ENCODE data around the gene SFRP5. TPM values are rescaled to one million over a fixed set of nuclear protein-coding genes. Genes with fewer than 3 reads are reported as not detected.

The SFRP5 gene
- total RNA-seq, 1 donor from 2014 or later = not detected

DNA sequence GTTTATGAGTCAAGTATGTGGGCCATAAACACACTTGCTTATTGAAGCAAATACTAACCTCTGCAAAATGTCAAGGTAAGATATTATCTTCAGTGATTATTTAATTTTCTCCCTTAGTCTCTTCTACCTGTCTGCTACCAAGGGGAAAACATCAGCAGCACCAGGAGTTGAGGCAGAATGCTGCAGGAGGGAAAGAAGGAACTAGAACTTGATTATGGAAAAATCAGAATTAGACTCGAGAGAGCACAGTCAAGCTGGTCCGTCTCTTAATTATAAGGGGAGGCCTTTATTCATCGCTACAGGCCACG lies 39.8 kb downstream of the SFRP5 start:
- no peak overlapping the region for H3K4me3 ChIP-seq
- Mint-ChIP-seq H3K4me1 (no peaks in the 10 kb centered on the region), H3K27me3 (ENCODE audit: insufficient read depth, low read depth) (peaks cover 8% of the 10 kb centered on the region), H3K9me3 (peaks cover 5% of the 10 kb centered on the region), H3K36me3 (no peaks in the 10 kb centered on the region), H3K27ac (no peak overlapping the region), H3K4me3 (no peak overlapping the region)
- TF ChIP-seq, protein P1, sequence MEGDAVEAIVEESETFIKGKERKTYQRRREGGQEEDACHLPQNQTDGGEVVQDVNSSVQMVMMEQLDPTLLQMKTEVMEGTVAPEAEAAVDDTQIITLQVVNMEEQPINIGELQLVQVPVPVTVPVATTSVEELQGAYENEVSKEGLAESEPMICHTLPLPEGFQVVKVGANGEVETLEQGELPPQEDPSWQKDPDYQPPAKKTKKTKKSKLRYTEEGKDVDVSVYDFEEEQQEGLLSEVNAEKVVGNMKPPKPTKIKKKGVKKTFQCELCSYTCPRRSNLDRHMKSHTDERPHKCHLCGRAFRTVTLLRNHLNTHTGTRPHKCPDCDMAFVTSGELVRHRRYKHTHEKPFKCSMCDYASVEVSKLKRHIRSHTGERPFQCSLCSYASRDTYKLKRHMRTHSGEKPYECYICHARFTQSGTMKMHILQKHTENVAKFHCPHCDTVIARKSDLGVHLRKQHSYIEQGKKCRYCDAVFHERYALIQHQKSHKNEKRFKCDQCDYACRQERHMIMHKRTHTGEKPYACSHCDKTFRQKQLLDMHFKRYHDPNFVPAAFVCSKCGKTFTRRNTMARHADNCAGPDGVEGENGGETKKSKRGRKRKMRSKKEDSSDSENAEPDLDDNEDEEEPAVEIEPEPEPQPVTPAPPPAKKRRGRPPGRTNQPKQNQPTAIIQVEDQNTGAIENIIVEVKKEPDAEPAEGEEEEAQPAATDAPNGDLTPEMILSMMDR (IDR thresholded peaks at IDR 0.05) = no peak
- no peak for TF ChIP-seq EZH2phosphoT487 (IDR thresholded peaks at IDR 0.05)
- no peak for TF ChIP-seq EZH2 (IDR thresholded peaks at IDR 0.05)
- no peaks in the 10 kb centered on the region for H4K20me1 ChIP-seq (ENCODE audit: low read depth)
- H3F3A ChIP-seq (ENCODE audit: low read depth) = no peaks in the 10 kb centered on the region
- no peaks in the 10 kb centered on the region for H3K79me2 ChIP-seq (ENCODE audit: low read depth)
- H3K9me3 ChIP-seq (ENCODE audit: low read depth) = no peaks in the 10 kb centered on the region
- DNase-seq (ENCODE audit: low spot score) = no peak
- H3K36me3 ChIP-seq = no peaks in the 10 kb centered on the region
- H3K4me2 ChIP-seq = no peak overlapping the region
- H2AFZ ChIP-seq (replicated peaks) = no peak overlapping the region
- peaks cover 33% of the 10 kb centered on the region for H3K27me3 ChIP-seq
- H3K27ac ChIP-seq = no peak overlapping the region
- no peak overlapping the region for H3K9ac ChIP-seq
- H3K4me1 ChIP-seq = no peaks in the 10 kb centered on the region

DNA sequence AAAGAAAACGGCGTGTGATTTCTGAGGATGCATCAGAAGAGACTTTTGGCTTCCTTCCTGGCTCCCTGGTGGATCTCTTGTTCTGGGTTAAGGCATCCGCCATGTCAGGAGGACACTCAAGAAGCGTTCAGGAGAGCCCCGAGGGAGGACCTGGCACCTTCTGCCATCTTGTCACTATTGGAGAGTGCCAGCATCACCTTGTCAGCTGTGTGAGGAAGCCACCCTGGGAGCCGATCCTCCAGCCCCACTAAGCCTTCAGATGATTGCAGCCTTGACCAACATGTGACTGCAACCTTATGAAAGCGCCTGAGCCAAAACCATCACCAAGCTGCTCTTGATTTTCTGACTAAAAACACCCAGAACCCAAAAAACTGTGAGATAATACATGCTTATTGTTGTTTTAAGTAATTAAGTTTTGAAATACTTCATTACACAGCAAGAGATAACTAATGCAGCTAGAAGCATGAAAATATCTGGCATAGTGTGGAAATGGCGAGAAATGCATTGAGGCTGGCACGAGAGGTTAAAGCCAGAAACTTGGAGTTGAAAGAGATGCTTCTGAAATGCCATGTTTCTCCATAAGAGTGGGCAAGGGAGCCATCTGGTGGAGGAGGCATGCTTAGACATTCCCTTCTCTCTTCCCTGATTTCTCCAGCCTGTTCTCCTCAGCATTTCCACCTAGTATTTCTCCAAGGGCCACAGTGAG lies 40.3 kb downstream of the SFRP5 start:
- Mint-ChIP-seq H3K27me3 (ENCODE audit: insufficient read depth, low read depth) (peaks cover 4% of the 10 kb centered on the region), H3K4me1 (no peaks in the 10 kb centered on the region), H3K9me3 (peaks cover 5% of the 10 kb centered on the region), H3K36me3 (no peaks in the 10 kb centered on the region), H3K27ac (no peak overlapping the region), H3K4me3 (no peak overlapping the region)
- Histone ChIP-seq H3F3A (ENCODE audit: low read depth) (no peaks in the 10 kb centered on the region), H2AFZ (replicated peaks) (no peak overlapping the region), H3K36me3 (no peaks in the 10 kb centered on the region), H4K20me1 (ENCODE audit: low read depth) (no peaks in the 10 kb centered on the region), H3K9ac (no peak overlapping the region), H3K27me3 (peaks cover 30% of the 10 kb centered on the region), H3K4me1 (no peaks in the 10 kb centered on the region), H3K4me3 (no peak overlapping the region), H3K9me3 (ENCODE audit: low read depth) (no peaks in the 10 kb centered on the region), H3K79me2 (ENCODE audit: low read depth) (no peaks in the 10 kb centered on the region), H3K27ac (no peak overlapping the region), H3K4me2 (no peak overlapping the region)
- no peak for TF ChIP-seq EZH2phosphoT487 (IDR thresholded peaks at IDR 0.05)
- TF ChIP-seq EZH2 (IDR thresholded peaks at IDR 0.05) = no peak
- TF ChIP-seq, protein P1 (IDR thresholded peaks at IDR 0.05) = peak; percentile 85
- peak; percentile 80 for DNase-seq (ENCODE audit: low spot score)

DNA sequence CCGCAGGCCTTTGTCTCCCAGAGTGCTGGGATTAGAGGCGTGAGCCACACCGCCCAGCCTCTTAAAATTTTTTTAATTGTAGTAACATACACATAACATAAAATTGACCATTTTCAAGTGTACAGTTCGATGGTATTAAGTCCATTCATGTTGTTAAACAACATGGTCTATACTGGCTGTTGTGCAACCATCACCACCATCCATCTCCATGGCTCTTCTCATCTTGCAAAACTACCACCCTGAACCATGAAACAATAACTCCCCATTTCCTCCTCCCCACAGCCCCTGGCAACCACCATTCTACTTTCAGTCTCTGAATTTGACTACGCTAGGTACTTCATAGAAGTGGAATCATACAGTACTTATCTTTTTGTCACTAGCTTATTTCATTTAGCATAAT lies 42.8 kb downstream of the SFRP5 start:
- DNase-seq (ENCODE audit: low spot score) = no peak
- TF ChIP-seq, protein P1 (IDR thresholded peaks at IDR 0.05) = no peak
- TF ChIP-seq EZH2 (IDR thresholded peaks at IDR 0.05) = no peak
- Histone ChIP-seq H3F3A (ENCODE audit: low read depth) (no peaks in the 10 kb centered on the region), H3K27me3 (peaks cover 5% of the 10 kb centered on the region), H4K20me1 (ENCODE audit: low read depth) (no peaks in the 10 kb centered on the region), H3K9ac (no peak overlapping the region), H3K9me3 (ENCODE audit: low read depth) (no peaks in the 10 kb centered on the region), H3K79me2 (ENCODE audit: low read depth) (no peaks in the 10 kb centered on the region), H3K36me3 (no peaks in the 10 kb centered on the region), H3K4me2 (no peak overlapping the region), H3K4me3 (no peak overlapping the region), H3K27ac (no peak overlapping the region), H2AFZ (replicated peaks) (no peak overlapping the region), H3K4me1 (no peaks in the 10 kb centered on the region)
- H3K4me1 Mint-ChIP-seq = no peaks in the 10 kb centered on the region
- no peak overlapping the region for H3K27ac Mint-ChIP-seq
- peaks cover 2% of the 10 kb centered on the region for H3K27me3 Mint-ChIP-seq (ENCODE audit: insufficient read depth, low read depth)
- no peaks in the 10 kb centered on the region for H3K36me3 Mint-ChIP-seq
- H3K4me3 Mint-ChIP-seq = no peak overlapping the region
- peaks cover 3% of the 10 kb centered on the region for H3K9me3 Mint-ChIP-seq
